Upper lobe of right lung (tissue), 1 donor: ENCODE data around the gene OR4D10. TPM values are rescaled to one million over a fixed set of nuclear protein-coding genes. Genes with fewer than 3 reads are reported as not detected.

Experiments
- ATAC-seq: fragments of 200-7000 bp; cut with Tn5 transposase; one replicate; pipeline ENCODE4 v1.9.1; 2020; ENCODE audit warnings: mild to moderate bottlenecking, moderate library complexity
- DNase-seq: peaks from one replicate; pipeline ENCODE4 v3.0.0-alpha.2; 2020
- H3K27ac ChIP-seq: fragments of 200-600 bp; one replicate; pipeline ENCODE4 v1.8.0; 2022
- H3K27me3 ChIP-seq: fragments of 200-600 bp; one replicate; pipeline ENCODE4 v1.8.0; 2022; ENCODE audit warnings: mild to moderate bottlenecking
- H3K36me3 ChIP-seq: fragments of 200-600 bp; one replicate; pipeline ENCODE4 v1.8.0; 2022
- H3K4me1 ChIP-seq: fragments of 200-600 bp; one replicate; pipeline ENCODE4 v1.8.0; 2022
- H3K4me3 ChIP-seq: fragments of 200-600 bp; one replicate; pipeline ENCODE4 v1.8.0; 2022; ENCODE audit warnings: mild to moderate bottlenecking
- H3K9me3 ChIP-seq: fragments of 200-600 bp; one replicate; pipeline ENCODE4 v1.8.0; 2022
- CTCF ChIP-seq: fragments of 200-600 bp; IDR thresholded peaks from one replicate; pipeline ENCODE4 v1.8.0; 2022; ENCODE audit warnings: antibody characterized with exemption
- intact Hi-C: fragments of 100-400 bp; cut with DNase I; formaldehyde crosslinking; loops from one replicate; pipeline ENCODE4 v1.11.0; 2022
- total RNA-seq: library from RNA; stranded (reverse); fragmentation: NEBNext Ultra II Directional; extraction: Animal tissue kit (Norgen Biotek cat#: 25700); gene quantifications from one replicate; pipeline ENCODE4 v1.2.1, GENCODE V29; 2021
- donor health status: DM: no; HTN: yes; CAD: no; lungs with severe emphysema.

The OR4D10 gene
- total RNA-seq, 1 donor from 2014 or later, result not detected

GRCh38 chr11:59528711-59529110 is 55.6 kb downstream of the OR4D10 start:
- no peaks in the 10 kb centered on the region for H3K4me1 ChIP-seq
- H3K9me3 ChIP-seq, result no peaks in the 10 kb centered on the region
- intact Hi-C loops, result no loop called here
- DNase-seq, result no peak
- ATAC-seq, result no peak
- H3K27me3 ChIP-seq, result no peaks in the 10 kb centered on the region
- no peak overlapping the region for H3K27ac ChIP-seq
- no peaks in the 10 kb centered on the region for H3K36me3 ChIP-seq
- no peak for TF ChIP-seq CTCF
- no peak overlapping the region for H3K4me3 ChIP-seq

Other genes with a start within 250 kb of the OR4D10 start
- gene OR5AN1, start 114.4 kb upstream of the OR4D10 start, total RNA-seq, result not detected
- not detected for gene OR5A2, start 46.9 kb upstream of the OR4D10 start, total RNA-seq
- not detected for gene OR5A1, start 36.8 kb upstream of the OR4D10 start, total RNA-seq
- not detected for gene OR4D6, start 16.4 kb upstream of the OR4D10 start, total RNA-seq
- gene OR4D11, start 30.3 kb downstream of the OR4D10 start, total RNA-seq, result not detected
- not detected for gene OR4D9, start 38.2 kb downstream of the OR4D10 start, total RNA-seq
- gene OSBP, start 142.5 kb downstream of the OR4D10 start, total RNA-seq, result 39.9 TPM
- gene PATL1, start 195.7 kb downstream of the OR4D10 start, total RNA-seq, result 35.9 TPM
- gene OR10V1, start 240.5 kb downstream of the OR4D10 start, total RNA-seq, result not detected